Colonic mucosa (tissue), 4 donors: ENCODE measurements around the gene JAKMIP2. TPM values are rescaled to one million over a fixed set of nuclear protein-coding genes. Genes with fewer than 3 reads are reported as not detected.

ENCODE experiments used
- DNase-seq: peaks from one replicate; pipeline ENCODE4 v3.0.0-alpha.2; 2020
- H3K27ac ChIP-seq: fragments of 200-600 bp; one replicate; pipeline ENCODE4 v1.8.0; 2021
- H3K27me3 ChIP-seq: fragments of 200-600 bp; one replicate; pipeline ENCODE4 v1.8.0; 2021
- H3K36me3 ChIP-seq: fragments of 200-600 bp; one replicate; pipeline ENCODE4 v1.8.0; 2021
- H3K4me1 ChIP-seq: fragments of 200-600 bp; one replicate; pipeline ENCODE4 v1.8.0; 2021; ENCODE audit warnings: mild to moderate bottlenecking
- H3K4me3 ChIP-seq: fragments of 200-600 bp; one replicate; pipeline ENCODE4 v1.8.0; 2021
- H3K9ac ChIP-seq, 2 donors: one replicate each; pipeline ENCODE4 v1.7.0; 2013; ENCODE audit warnings: control low read depth in 2 of 2, low read depth in 2 of 2, low read length in 2 of 2
- H3K9me3 ChIP-seq: fragments of 200-600 bp; one replicate; pipeline ENCODE4 v1.8.0; 2021
- CTCF ChIP-seq: fragments of 200-600 bp; IDR thresholded peaks from one replicate; pipeline ENCODE4 v1.8.0; 2022; ENCODE audit warnings: antibody characterized with exemption, mild to moderate bottlenecking
- intact Hi-C: fragments of 100-400 bp; cut with DNase I; formaldehyde crosslinking; loops from one replicate; pipeline ENCODE4 v1.14.1; 2022
- total RNA-seq, 2 donors: library from RNA; stranded (reverse); fragmentation: NEBNext Ultra II Directional in 1 of 2; extraction: Animal tissue kit (Norgen Biotek cat#: 25700) in 1 of 2; gene quantifications; one replicate each; pipeline ENCODE4 v1.2.1, GENCODE V29; 2021
- donor health status: healthy.
- donor health status: DM: no; HTN: no; CAD: no.
- donor health status: DM: no; HTN: no; CAD: no.

The JAKMIP2 gene
- total RNA-seq, 2 donors from 2014 or later: 0.17 to 1.3 TPM

GRCh38 chr5:147613359-147613758 is 169.2 kb downstream of the JAKMIP2 start:
- H3K36me3 ChIP-seq: no peaks in the 10 kb centered on the region
- no peaks in the 10 kb centered on the region for H3K4me1 ChIP-seq
- no peaks in the 10 kb centered on the region for H3K27me3 ChIP-seq
- H3K9ac ChIP-seq: no peak overlapping the region
- no peak for TF ChIP-seq CTCF
- H3K9me3 ChIP-seq: no peaks in the 10 kb centered on the region
- no peak overlapping the region for H3K4me3 ChIP-seq
- intact Hi-C loops: no loop called here
- DNase-seq: no peak
- no peak overlapping the region for H3K27ac ChIP-seq

- H3K4me3 ChIP-seq: no peak overlapping the region
- H3K9ac ChIP-seq: no peak overlapping the region
- DNase-seq: no peak
- H3K27ac ChIP-seq: no peak overlapping the region
- H3K36me3 ChIP-seq: no peaks in the 10 kb centered on the region
- intact Hi-C loops: no loop called here
- no peaks in the 10 kb centered on the region for H3K9me3 ChIP-seq
- no peak for TF ChIP-seq CTCF
- H3K27me3 ChIP-seq: no peaks in the 10 kb centered on the region
- H3K4me1 ChIP-seq: no peaks in the 10 kb centered on the region
Observed at GRCh38 chr5:147611483-147611882, 171.0 kb downstream of the JAKMIP2 start.

- DNase-seq: no peak
- TF ChIP-seq CTCF: no peak
- intact Hi-C loops: no loop called here
Observed at GRCh38 chr5:147610798-147611197, 171.7 kb downstream of the JAKMIP2 start.

GRCh38 chr5:147601652-147602051 is 180.9 kb downstream of the JAKMIP2 start:
- Histone ChIP-seq H3K4me3 (no peak overlapping the region), H3K9me3 (no peaks in the 10 kb centered on the region), H3K27ac (no peak overlapping the region), H3K9ac (no peak overlapping the region), H3K27me3 (no peaks in the 10 kb centered on the region), H3K36me3 (no peaks in the 10 kb centered on the region), H3K4me1 (no peaks in the 10 kb centered on the region)
- TF ChIP-seq CTCF: no peak
- intact Hi-C loops: no loop called here
- no peak for DNase-seq

More at GRCh38 chr5:147610798-147611197, 171.7 kb downstream of the JAKMIP2 start:
- H3K9me3 ChIP-seq: no peaks in the 10 kb centered on the region
- H3K9ac ChIP-seq: no peak overlapping the region
- no peak overlapping the region for H3K27ac ChIP-seq
- no peaks in the 10 kb centered on the region for H3K4me1 ChIP-seq
- H3K36me3 ChIP-seq: no peaks in the 10 kb centered on the region
- no peaks in the 10 kb centered on the region for H3K27me3 ChIP-seq
- no peak overlapping the region for H3K4me3 ChIP-seq

- H3K36me3 ChIP-seq: no peaks in the 10 kb centered on the region
- H3K9me3 ChIP-seq: no peaks in the 10 kb centered on the region
- no peak for TF ChIP-seq CTCF
- no peaks in the 10 kb centered on the region for H3K27me3 ChIP-seq
- no peak overlapping the region for H3K9ac ChIP-seq
- no peak overlapping the region for H3K27ac ChIP-seq
- intact Hi-C loops: no loop called here
- no peak overlapping the region for H3K4me3 ChIP-seq
- no peaks in the 10 kb centered on the region for H3K4me1 ChIP-seq
- no peak for DNase-seq
Observed at GRCh38 chr5:147591120-147591519, 191.4 kb downstream of the JAKMIP2 start.

GRCh38 chr5:147590096-147590495 is 192.4 kb downstream of the JAKMIP2 start:
- Histone ChIP-seq H3K4me1 (no peaks in the 10 kb centered on the region), H3K4me3 (no peak overlapping the region), H3K36me3 (no peaks in the 10 kb centered on the region), H3K9me3 (no peaks in the 10 kb centered on the region), H3K9ac (no peak overlapping the region), H3K27me3 (no peaks in the 10 kb centered on the region), H3K27ac (no peak overlapping the region)
- no peak for TF ChIP-seq CTCF
- intact Hi-C loops: no loop called here
- DNase-seq: no peak
